H1 (cell line): ENCODE data around the gene FOXL2. TPM values are rescaled to one million over a fixed set of nuclear protein-coding genes. Genes with fewer than 3 reads are reported as not detected.

Experiments used
- CTCF ChIA-PET: fragments of 300-600 bp; sonication (Branson Sonifier 250); formaldehyde crosslinking; loops from one replicate; lab custom pipeline; 2021; ENCODE audit not compliant: partially characterized antibody; lab: Charles Lee
- POLR2A ChIA-PET: fragments of 300-600 bp; sonication (Branson Sonifier 250); formaldehyde crosslinking; loops from one replicate; lab custom pipeline; 2021; ENCODE audit warnings: inconsistent platforms; ENCODE audit not compliant: partially characterized antibody; lab: Charles Lee
- DNase-seq, 2 experiments: peaks; one replicate each; pipeline versions ENCODE4 v3.0.0 to v3.0.0-alpha.2; 2010 to 2022; ENCODE audit warnings: low spot score in 2 of 2, low read depth in 1 of 2, mixed read lengths in 1 of 2
- FAIRE-seq: peaks from 2 replicates; lab custom pipeline; 2011; peaks lifted over from hg19 to GRCh38; lab: Jason Lieb, UNC
- H2AFZ ChIP-seq: 2 replicates; pipeline ENCODE4 v1.8.1; 2012; ENCODE audit warnings: low read length, inconsistent platforms
- H2AK5ac ChIP-seq: 2 replicates; pipeline ENCODE4 v1.6.1; 2013; ENCODE audit warnings: low read depth, low read length
- H2BK120ac ChIP-seq: replicated peaks from 2 replicates; pipeline ENCODE3; 2013; ENCODE audit warnings: low read depth, low read length, inconsistent platforms
- H2BK12ac ChIP-seq: 2 replicates; pipeline ENCODE4 v1.6.1; 2013; ENCODE audit warnings: low read depth, low read length
- H2BK15ac ChIP-seq: 2 replicates; pipeline ENCODE4 v1.6.1; 2013; ENCODE audit warnings: low read length
- H2BK20ac ChIP-seq: 2 replicates; pipeline ENCODE4 v1.6.1; 2013; ENCODE audit warnings: low read length
- H2BK5ac ChIP-seq: 2 replicates; pipeline ENCODE4 v1.6.1; 2013; ENCODE audit warnings: low read depth, low read length
- H3K14ac ChIP-seq: 2 replicates; pipeline ENCODE4 v1.6.1; 2013; ENCODE audit warnings: inconsistent platforms; ENCODE audit not compliant: insufficient read length
- H3K18ac ChIP-seq: 2 replicates; pipeline ENCODE4 v1.6.1; 2013; ENCODE audit warnings: low read length; ENCODE audit errors: extremely low read depth
- H3K23ac ChIP-seq: 2 replicates; pipeline ENCODE4 v1.6.1; 2013; ENCODE audit warnings: inconsistent platforms; ENCODE audit not compliant: insufficient read length
- H3K23me2 ChIP-seq: 2 replicates; pipeline ENCODE4 v1.6.1; 2013; ENCODE audit warnings: low read depth, low read length
- H3K27ac ChIP-seq: 2 replicates; pipeline ENCODE4 v1.6.1; 2011; ENCODE audit warnings: low read depth, low read length, inconsistent platforms
- H3K27me3 ChIP-seq, 4 experiments: replicated peaks in 1 of 4; 1 replicate in 1 of 4; 2 replicates in 3 of 4; pipeline versions ENCODE4 v1.6.1 to v1.8.1; 2011 to 2013; ENCODE audit warnings: low read length in 3 of 4, mild to moderate bottlenecking in 3 of 4, inconsistent platforms in 2 of 4, mixed read lengths in 2 of 4, moderate library complexity in 1 of 4; ENCODE audit not compliant: control insufficient read depth in 3 of 4, insufficient read depth in 3 of 4; ENCODE audit errors: extremely low read depth in 1 of 4
- H3K36me3 ChIP-seq, 4 experiments: 2 replicates each; pipeline versions ENCODE4 v1.6.1 to v1.8.1; 2011 to 2013; ENCODE audit warnings: mild to moderate bottlenecking in 4 of 4, low read length in 3 of 4, moderate library complexity in 2 of 4, control low read depth in 1 of 4, inconsistent platforms in 1 of 4; ENCODE audit not compliant: insufficient read depth in 4 of 4, control insufficient read depth in 2 of 4
- H3K4ac ChIP-seq: replicated peaks from 2 replicates; pipeline ENCODE3; 2013; ENCODE audit warnings: low read length, low read depth, mixed read lengths, inconsistent platforms; ENCODE audit not compliant: insufficient read length
- H3K4me1 ChIP-seq, 4 experiments: replicated peaks in 1 of 4; 1 replicate in 1 of 4; 2 replicates in 3 of 4; pipeline versions ENCODE4 v1.6.1 to v1.8.1; 2011 to 2013; ENCODE audit warnings: low read length in 3 of 4, inconsistent platforms in 2 of 4, mixed read lengths in 1 of 4; ENCODE audit not compliant: insufficient read depth in 4 of 4, control insufficient read depth in 3 of 4
- H3K4me2 ChIP-seq, 2 experiments: 2 replicates each; pipeline versions ENCODE4 v1.6.1 to v1.8.1; 2011 to 2013; ENCODE audit warnings: low read depth in 2 of 2, low read length in 2 of 2, control low read depth in 1 of 2, inconsistent platforms in 1 of 2, mild to moderate bottlenecking in 1 of 2; ENCODE audit not compliant: insufficient read depth in 1 of 2
- H3K4me3 ChIP-seq, 4 experiments: fragments of 200-600, 300-600 bp in 1 of 4; sonication (generic), shearing (Covaris generic), sonication (Bioruptor Twin) in 1 of 4; 2 replicates each; pipeline versions ENCODE4 v1.5.1 to v1.8.1; 2011 to 2016; ENCODE audit warnings: low read length in 4 of 4, low read depth in 3 of 4, control low read depth in 2 of 4, inconsistent platforms in 2 of 4, mild to moderate bottlenecking in 2 of 4, mixed read lengths in 1 of 4, moderate library complexity in 1 of 4; ENCODE audit not compliant: insufficient read depth in 2 of 4; ENCODE audit errors: extremely low read depth in 1 of 4
- H3K56ac ChIP-seq: replicated peaks from 2 replicates; pipeline ENCODE3; 2013; ENCODE audit warnings: low read depth, mild to moderate bottlenecking, mixed read lengths, low read length, inconsistent platforms; ENCODE audit not compliant: insufficient read length
- H3K79me1 ChIP-seq: 2 replicates; pipeline ENCODE4 v1.6.1; 2013; ENCODE audit warnings: low read depth, low read length, control low read depth
- H3K79me2 ChIP-seq, 2 experiments: 2 replicates each; pipeline versions ENCODE4 v1.6.1 to v1.8.1; 2012 to 2013; ENCODE audit warnings: low read length in 2 of 2, mild to moderate bottlenecking in 2 of 2, inconsistent platforms in 1 of 2; ENCODE audit not compliant: insufficient read depth in 2 of 2, control insufficient read depth in 1 of 2
- H3K9ac ChIP-seq, 4 experiments: replicated peaks in 1 of 4; 1 replicate in 1 of 4; 2 replicates in 3 of 4; pipeline versions ENCODE4 v1.6.1 to v1.8.1; 2011 to 2013; ENCODE audit warnings: low read depth in 3 of 4, low read length in 3 of 4, control low read depth in 2 of 4, mild to moderate bottlenecking in 2 of 4, moderate library complexity in 2 of 4, inconsistent platforms in 1 of 4; ENCODE audit errors: extremely low read depth in 1 of 4
- H3K9me3 ChIP-seq, 2 experiments: 2 replicates each; pipeline versions ENCODE4 v1.6.1 to v1.8.1; 2012 to 2013; ENCODE audit warnings: mild to moderate bottlenecking in 2 of 2, moderate library complexity in 2 of 2, control low read depth in 1 of 2, inconsistent platforms in 1 of 2, low read depth in 1 of 2, low read length in 1 of 2, mixed read lengths in 1 of 2; ENCODE audit not compliant: insufficient read depth in 2 of 2
- H4K20me1 ChIP-seq, 2 experiments: replicated peaks in 1 of 2; 2 replicates each; pipeline versions ENCODE3 to v1.8.1; 2011 to 2013; ENCODE audit warnings: inconsistent platforms in 2 of 2, low read length in 2 of 2, mild to moderate bottlenecking in 1 of 2; ENCODE audit not compliant: insufficient read depth in 2 of 2, control insufficient read depth in 1 of 2
- H4K5ac ChIP-seq: 2 replicates; pipeline ENCODE4 v1.6.1; 2013; ENCODE audit warnings: low read length, low read depth, mixed read lengths, inconsistent platforms; ENCODE audit not compliant: insufficient read length
- H4K8ac ChIP-seq: 2 replicates; pipeline ENCODE4 v1.8.0; 2013; ENCODE audit warnings: mild to moderate bottlenecking, moderate library complexity, low read length, inconsistent platforms; ENCODE audit not compliant: insufficient read depth; ENCODE audit errors: extremely low read depth
- H4K91ac ChIP-seq: replicated peaks from 2 replicates; pipeline ENCODE3; 2013; ENCODE audit warnings: low read length, mixed read lengths, inconsistent platforms; ENCODE audit not compliant: insufficient read length
- BRCA1 ChIP-seq: IDR thresholded peaks from 2 replicates; pipeline ENCODE4 v1.6.1; 2012; ENCODE audit warnings: low read depth, low read length, improper control_type of control experiment
- CHD2 ChIP-seq: IDR thresholded peaks from 2 replicates; pipeline ENCODE4 v1.6.1; 2012; ENCODE audit warnings: low read length, improper control_type of control experiment
- GTF2F1 ChIP-seq: IDR thresholded peaks from 2 replicates; pipeline ENCODE4 v1.6.1; 2012; ENCODE audit warnings: low read depth, low read length, improper control_type of control experiment, borderline replicate concordance
- HDAC6 ChIP-seq: IDR thresholded peaks from one replicate; pipeline ENCODE4 v1.7.1; 2012; ENCODE audit warnings: low read depth, mild to moderate bottlenecking, inconsistent platforms, low read length, moderate library complexity
- KDM4A ChIP-seq: IDR thresholded peaks from one replicate; pipeline ENCODE4 v1.7.1; 2012; ENCODE audit warnings: low read depth, mild to moderate bottlenecking, moderate library complexity, low read length, inconsistent platforms; ENCODE audit not compliant: severe bottlenecking
- POLR2A ChIP-seq, 2 experiments: IDR thresholded peaks; 1 replicate in 1 of 2; 2 replicates in 1 of 2; pipeline ENCODE4 v1.6.1; 2011; ENCODE audit warnings: low read depth in 2 of 2, low read length in 2 of 2, mild to moderate bottlenecking in 2 of 2; ENCODE audit errors: control extremely low read depth in 1 of 2
- RBBP5 ChIP-seq: IDR thresholded peaks from 2 replicates; pipeline ENCODE4 v1.7.1; 2012; ENCODE audit warnings: low read depth, mild to moderate bottlenecking, inconsistent platforms, low read length, moderate library complexity, borderline replicate concordance
- RFX5 ChIP-seq: IDR thresholded peaks from 2 replicates; pipeline ENCODE4 v1.6.1; 2011; ENCODE audit warnings: low read depth, low read length, improper control_type of control experiment, borderline replicate concordance
- SIX5 ChIP-seq: IDR thresholded peaks from 2 replicates; pipeline ENCODE4 v1.6.1; 2011; ENCODE audit warnings: mild to moderate bottlenecking, low read depth, low read length
- SUZ12 ChIP-seq: fragments of 200-600 bp; sonication (generic); IDR thresholded peaks from 2 replicates; pipeline ENCODE4 v1.6.1; 2012; ENCODE audit warnings: mild to moderate bottlenecking, inconsistent platforms, low read length, moderate library complexity, mixed read lengths
- ZNF274 ChIP-seq: IDR thresholded peaks from 2 replicates; pipeline ENCODE4 v1.7.0; 2012; ENCODE audit warnings: low read length, borderline replicate concordance; ENCODE audit errors: extremely low read depth
- WGBS, 2 experiments: shearing (Covaris generic) in 1 of 2; methylation state at CpG; one replicate each; pipeline versions ENCODE4 v1.1.6 to v1.1.7; 2013 to 2015; ENCODE audit warnings: low lambda C conversion rate in 2 of 2, mixed read lengths in 2 of 2, inconsistent platforms in 1 of 2, low coverage in 1 of 2, missing lambda C conversion rate in 1 of 2; ENCODE audit not compliant: insufficient replicate concordance in 2 of 2, insufficient coverage in 1 of 2, insufficient read length in 1 of 2; ENCODE audit errors: extremely low coverage in 1 of 2, missing lambda C conversion rate in 1 of 2; 5-methylcytosine and 5-hydroxymethylcytosine counted together
- polyA plus RNA-seq, 7 experiments: library from polyadenylated mRNA; depleted of rRNA in 3 of 7; stranded (reverse) in 5 of 7; unstranded in 2 of 7; fragments of >200 nt in 5 of 7; fragments of 200-250 nt in 2 of 7; gene quantifications; 1 replicate in 5 of 7; 2 replicates in 1 of 7; 4 replicates in 1 of 7; pipeline versions ENCODE4 v1.2.1 to v1.2.3, GENCODE V29; 2011 to 2013; ENCODE audit warnings: missing spikeins in 2 of 7, mixed read lengths in 2 of 7
- total RNA-seq: library from RNA; stranded (reverse); fragmentation: NEBNext Ultra II Directional; extraction: Animal tissue kit (Norgen Biotek cat#: 25700); gene quantifications from 2 replicates; pipeline ENCODE4 v1.2.1, GENCODE V29; 2021

FOXL2 gene
- total and polyA plus RNA-seq, 2 of the 8 experiments (the other 6 are each of a cell fraction or from before 2014, with no cell fraction given), result 0.59 to 2.4 TPM

- no peak overlapping the region for H2BK120ac ChIP-seq
- peak overlapping the region in 3 of 4 experiments; percentile 24 to 54 (median 29); a peak in 6 of 8 replicates for H3K4me3 ChIP-seq
- H3K9ac ChIP-seq, result peak overlapping the region in 1 of 4 experiments; percentile 44; a peak in 1 of 7 replicates
- H2BK5ac ChIP-seq, result no peak overlapping the region
- peaks cover 6 to 25% of the 10 kb centered on the region in 2 experiments for H4K20me1 ChIP-seq
- H3K4ac ChIP-seq, result no peak overlapping the region
- no peaks in the 10 kb centered on the region for H3K79me2 ChIP-seq
- no peak overlapping the region for H4K91ac ChIP-seq
- peak in 1 of 2 experiments; percentile 66 for DNase-seq
- H2AFZ ChIP-seq, result no peak overlapping the region
- peaks cover 18% of the 10 kb centered on the region; the same call in 1 of the 2 replicates for H3K23me2 ChIP-seq
- no peak overlapping the region for H4K8ac ChIP-seq
- H3K4me1 ChIP-seq, result peaks cover 7 to 37% (median 18%) of the 10 kb centered on the region in 4 experiments
- CTCF ChIA-PET, result interaction anchor here (0.6 to 15.6 kb wide), 10 partner anchors 9 to 477 kb away, joined by 3 to 223 read pairs (median 3); no protein-coding TSS in a partner anchor
- no peak overlapping the region for H3K23ac ChIP-seq
- no peak for FAIRE-seq
- H3K14ac ChIP-seq, result no peak overlapping the region
- POLR2A ChIA-PET, result interaction anchor here (1.5 to 10.0 kb wide), 3 partner anchors 7 to 36 kb away, joined by 4 to 149 read pairs (median 84); no protein-coding TSS in a partner anchor
- 3% methylated on average over 30 of the region's 30 CpGs; no CpG with 5 or more reads in 1 of the 2 experiments for whole genome bisulfite sequencing, 2 experiments
- peak overlapping the region; percentile 65; the same call in 1 of the 2 replicates for H2BK12ac ChIP-seq
- H2BK15ac ChIP-seq, result no peak overlapping the region
- H3K27ac ChIP-seq, result no peak overlapping the region
- H4K5ac ChIP-seq, result no peak overlapping the region
- peaks cover 84 to 100% (median 95%) of the 10 kb centered on the region in 4 experiments for H3K27me3 ChIP-seq
- H3K9me3 ChIP-seq, result no peaks in the 10 kb centered on the region; a peak in 1 of 4 replicates
- H3K36me3 ChIP-seq, result peaks cover 0 to 4% (median 0%) of the 10 kb centered on the region in 4 experiments; a peak in 1 of 8 replicates
- H3K18ac ChIP-seq, result no peak overlapping the region; the same call in 1 of the 2 replicates
- peak overlapping the region; percentile 32; the same call in 1 of the 2 replicates for H2AK5ac ChIP-seq
- peak overlapping the region; percentile 73 to 84 for H3K4me2 ChIP-seq
- H3K79me1 ChIP-seq, result no peaks in the 10 kb centered on the region
- H3K56ac ChIP-seq, result no peak overlapping the region
- H2BK20ac ChIP-seq, result no peak overlapping the region
- TF ChIP-seq POLR2A (IDR thresholded peaks at IDR 0.05; ENCODE audit: control extremely low read depth in 1 of 2, low read depth in 2 of 2, low read length in 2 of 2) (no peak), RBBP5 (no peak), ZNF274 (no peak), KDM4A (no peak), CHD2 (no peak), BRCA1 (no peak), GTF2F1 (no peak), RFX5 (no peak), SIX5 (no peak), SUZ12 (peak; percentile 54), HDAC6 (no peak)
Observed at GRCh38 chr3:138943724-138944653, 2.9 kb downstream of the FOXL2 start.
